NB4 (cell line): ENCODE results near the gene PSKH1.

Experiments
- CTCF ChIP-seq: IDR thresholded peaks from one replicate; pipeline ENCODE4 v1.5.1; 2012; ENCODE audit warnings: low read depth, low read length
- MYC ChIP-seq: IDR thresholded peaks from 2 replicates; pipeline ENCODE4 v1.6.1; 2011; ENCODE audit warnings: low read depth, low read length
- POLR2A ChIP-seq: IDR thresholded peaks from 2 replicates; pipeline ENCODE4 v1.6.1; 2011; ENCODE audit warnings: mild to moderate bottlenecking; ENCODE audit not compliant: insufficient read length; ENCODE audit errors: extremely low read depth

GRCh38 chr16:67868290-67868689 lies 24.8 kb upstream of the PSKH1 start:
- TF ChIP-seq POLR2A (no peak), CTCF (no peak), MYC (no peak)
